Hepatocyte (in vitro differentiated cells): Measurements from ENCODE around the gene SUGCT. TPM values are rescaled to one million over a fixed set of nuclear protein-coding genes. Genes with fewer than 3 reads are reported as not detected.

Experiments used
- DNase-seq: peaks from one replicate; pipeline ENCODE4 v3.0.0-alpha.2; 2016; ENCODE audit warnings: low spot score
- H2AFZ ChIP-seq: fragments of 200-600 bp; sonication (generic); 2 replicates; pipeline ENCODE4 v1.6.0; 2016; ENCODE audit warnings: antibody characterized with exemption, mild to moderate bottlenecking
- H3K27ac ChIP-seq: fragments of 200-600 bp; sonication (generic); 2 replicates; pipeline ENCODE4 v1.5.1; 2016; ENCODE audit warnings: mild to moderate bottlenecking
- H3K27me3 ChIP-seq: fragments of 200-600 bp; sonication (generic); 2 replicates; pipeline ENCODE4 v1.6.1; 2016
- H3K36me3 ChIP-seq: fragments of 200-600 bp; sonication (generic); replicated peaks from 2 replicates; pipeline ENCODE4 v1.5.1; 2016; ENCODE audit warnings: low read depth; ENCODE audit not compliant: insufficient read depth
- H3K4me1 ChIP-seq: fragments of 200-600 bp; sonication (generic); 2 replicates; pipeline ENCODE4 v1.5.1; 2016; ENCODE audit warnings: mild to moderate bottlenecking, moderate library complexity; ENCODE audit not compliant: insufficient read depth
- H3K4me2 ChIP-seq: fragments of 200-600 bp; sonication (generic); 2 replicates; pipeline ENCODE4 v1.6.0; 2016
- H3K4me3 ChIP-seq: fragments of 200-600 bp; sonication (generic); 2 replicates; pipeline ENCODE4 v1.5.1; 2016; ENCODE audit warnings: mild to moderate bottlenecking
- H3K79me2 ChIP-seq: fragments of 200-600 bp; sonication (generic); 2 replicates; pipeline ENCODE4 v1.6.0; 2017; ENCODE audit warnings: mild to moderate bottlenecking
- H3K9me2 ChIP-seq: fragments of 200-600 bp; sonication (generic); replicated peaks from 2 replicates; pipeline ENCODE4 v1.6.0; 2017; ENCODE audit warnings: mild to moderate bottlenecking; ENCODE audit not compliant: insufficient read depth
- H3K9me3 ChIP-seq: fragments of 200-600 bp; sonication (generic); 2 replicates; pipeline ENCODE4 v1.5.1; 2016; ENCODE audit warnings: low read depth, mild to moderate bottlenecking
- H4K20me1 ChIP-seq: fragments of 200-600 bp; sonication (generic); 2 replicates; pipeline ENCODE4 v1.6.0; 2016; ENCODE audit warnings: mild to moderate bottlenecking; ENCODE audit not compliant: insufficient read depth, poor library complexity, severe bottlenecking
- CTCF ChIP-seq: fragments of 200-600 bp; sonication (generic); IDR thresholded peaks from 2 replicates; pipeline ENCODE4 v1.5.1; 2016; ENCODE audit warnings: antibody characterized with exemption, mild to moderate bottlenecking; ENCODE audit not compliant: poor library complexity
- EZH2 ChIP-seq: fragments of 200-600 bp; sonication (generic); IDR thresholded peaks from 2 replicates; pipeline ENCODE4 v1.6.1; 2016; ENCODE audit warnings: antibody characterized with exemption, mild to moderate bottlenecking, borderline replicate concordance
- EZH2phosphoT487 ChIP-seq: fragments of 200-600 bp; sonication (generic); IDR thresholded peaks from one replicate; pipeline ENCODE4 v1.6.1; 2018; ENCODE audit warnings: antibody characterized with exemption, mild to moderate bottlenecking, low read depth, moderate library complexity; ENCODE audit not compliant: unreplicated experiment, severe bottlenecking
- WGBS: methylation state at CpG from one replicate; pipeline ENCODE4 v1.1.6; 2016; ENCODE audit warnings: low lambda C conversion rate; ENCODE audit errors: missing lambda C conversion rate; 5-methylcytosine and 5-hydroxymethylcytosine counted together
- polyA plus RNA-seq: library from polyadenylated mRNA; unstranded; fragments of >200 nt; fragmentation: Nextera tagmentation; extraction: Ambion mirVana; gene quantifications from 2 replicates; pipeline ENCODE4 v1.2.1, GENCODE V29; 2016
- total RNA-seq: library from RNA; depleted of rRNA; stranded (reverse); fragments of >200 nt; gene quantifications from 2 replicates; pipeline ENCODE4 v1.2.3, GENCODE V29; 2014

Gene SUGCT
- total and polyA plus RNA-seq, 2 experiments from 2014 or later, result 5.1 to 12.0 TPM

GRCh38 chr7:40655426-40655825 is 520.6 kb downstream of the SUGCT start:
- Histone ChIP-seq H3K79me2 (no peaks in the 10 kb centered on the region), H3K9me2 (no peaks in the 10 kb centered on the region), H3K4me2 (no peak overlapping the region), H3K36me3 (no peaks in the 10 kb centered on the region), H3K4me3 (no peak overlapping the region), H3K27ac (no peak overlapping the region), H4K20me1 (no peaks in the 10 kb centered on the region), H3K4me1 (no peaks in the 10 kb centered on the region), H2AFZ (no peak overlapping the region), H3K9me3 (no peaks in the 10 kb centered on the region), H3K27me3 (no peaks in the 10 kb centered on the region)
- no peak for DNase-seq
- WGBS, result 97% methylated on average over 1 of the region's 1 CpG
- TF ChIP-seq EZH2, result no peak
- TF ChIP-seq CTCF, result no peak
- TF ChIP-seq EZH2phosphoT487, result no peak

- no peaks in the 10 kb centered on the region for H3K27me3 ChIP-seq
- WGBS, result 62% methylated on average over 2 of the region's 2 CpGs
- no peaks in the 10 kb centered on the region for H3K36me3 ChIP-seq
- no peak overlapping the region for H3K4me3 ChIP-seq
- TF ChIP-seq EZH2 (no peak), CTCF (no peak)
- no peaks in the 10 kb centered on the region for H3K9me2 ChIP-seq
- no peak for DNase-seq
- no peaks in the 10 kb centered on the region for H4K20me1 ChIP-seq
- no peaks in the 10 kb centered on the region for H3K9me3 ChIP-seq
- no peak overlapping the region for H2AFZ ChIP-seq
- H3K4me2 ChIP-seq, result no peak overlapping the region
- H3K27ac ChIP-seq, result no peak overlapping the region
- H3K4me1 ChIP-seq, result no peaks in the 10 kb centered on the region
- H3K79me2 ChIP-seq, result no peaks in the 10 kb centered on the region
Measured at GRCh38 chr7:40656349-40656748, 521.5 kb downstream of the SUGCT start.

- H3K27ac ChIP-seq, result no peak overlapping the region
- TF ChIP-seq EZH2phosphoT487 (no peak), EZH2 (no peak), CTCF (no peak)
- no peaks in the 10 kb centered on the region for H3K9me3 ChIP-seq
- no peaks in the 10 kb centered on the region for H3K36me3 ChIP-seq
- H3K79me2 ChIP-seq, result no peaks in the 10 kb centered on the region
- no peak overlapping the region for H3K4me3 ChIP-seq
- no peaks in the 10 kb centered on the region for H3K9me2 ChIP-seq
- no peaks in the 10 kb centered on the region for H3K4me1 ChIP-seq
- 88% methylated on average over 2 of the region's 2 CpGs for WGBS
- no peak for DNase-seq
- H4K20me1 ChIP-seq, result no peaks in the 10 kb centered on the region
- H2AFZ ChIP-seq, result no peak overlapping the region
- H3K27me3 ChIP-seq, result no peaks in the 10 kb centered on the region
- H3K4me2 ChIP-seq, result no peak overlapping the region
Measured at GRCh38 chr7:40658729-40659128, 523.9 kb downstream of the SUGCT start.

GRCh38 chr7:40659231-40659630 is 524.4 kb downstream of the SUGCT start:
- Histone ChIP-seq H3K9me3 (no peaks in the 10 kb centered on the region), H3K4me2 (no peak overlapping the region), H3K4me3 (no peak overlapping the region), H3K79me2 (no peaks in the 10 kb centered on the region), H3K27me3 (no peaks in the 10 kb centered on the region), H4K20me1 (no peaks in the 10 kb centered on the region), H3K27ac (no peak overlapping the region), H3K9me2 (no peaks in the 10 kb centered on the region), H2AFZ (no peak overlapping the region), H3K36me3 (no peaks in the 10 kb centered on the region), H3K4me1 (no peaks in the 10 kb centered on the region)
- no peak for DNase-seq
- TF ChIP-seq EZH2, result no peak
- WGBS, result 87% methylated on average over 2 of the region's 2 CpGs
